Measurements from ENCODE around the gene PGK2.

Gene PGK2

DNA sequence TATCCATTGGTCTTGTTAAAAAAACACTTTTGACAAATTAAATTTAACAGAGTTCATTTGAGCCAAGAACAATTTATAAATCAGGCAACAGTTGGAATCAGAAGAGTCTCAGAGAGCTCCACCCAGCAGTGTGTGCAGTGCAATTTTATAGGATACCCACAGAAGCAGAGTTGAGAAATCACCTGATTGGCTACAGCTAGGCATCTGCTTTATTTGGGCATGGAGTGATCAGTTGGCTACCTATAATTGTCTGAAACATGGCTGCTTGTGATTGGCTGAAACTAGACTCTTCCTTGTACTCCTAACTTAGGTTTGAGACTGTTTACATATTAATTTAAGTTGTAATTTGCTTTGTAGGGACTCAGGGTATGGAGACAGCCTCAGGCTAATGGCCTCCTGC lies 12.0 kb downstream of the PGK2 start:
- Histone ChIP-seq H3K9ac (no peak overlapping the region), H3K9me3 (ENCODE audit: control insufficient read depth, low read length) (no peaks in the 10 kb centered on the region), H3K4me2 (ENCODE audit: low read length) (no peak overlapping the region), H3K4me1 (no peaks in the 10 kb centered on the region), H3K36me3 (ENCODE audit: control insufficient read depth, insufficient read depth, low read length) (no peaks in the 10 kb centered on the region), H2AFZ (no peak overlapping the region), H3K27me3 (ENCODE audit: control insufficient read depth, insufficient read depth, low read length) (no peaks in the 10 kb centered on the region), H3K4me3 (ENCODE audit: low read depth, low read length) (no peak overlapping the region), H3K79me2 (no peaks in the 10 kb centered on the region), H3K27ac (no peak overlapping the region)
- TF ChIP-seq, protein P1, sequence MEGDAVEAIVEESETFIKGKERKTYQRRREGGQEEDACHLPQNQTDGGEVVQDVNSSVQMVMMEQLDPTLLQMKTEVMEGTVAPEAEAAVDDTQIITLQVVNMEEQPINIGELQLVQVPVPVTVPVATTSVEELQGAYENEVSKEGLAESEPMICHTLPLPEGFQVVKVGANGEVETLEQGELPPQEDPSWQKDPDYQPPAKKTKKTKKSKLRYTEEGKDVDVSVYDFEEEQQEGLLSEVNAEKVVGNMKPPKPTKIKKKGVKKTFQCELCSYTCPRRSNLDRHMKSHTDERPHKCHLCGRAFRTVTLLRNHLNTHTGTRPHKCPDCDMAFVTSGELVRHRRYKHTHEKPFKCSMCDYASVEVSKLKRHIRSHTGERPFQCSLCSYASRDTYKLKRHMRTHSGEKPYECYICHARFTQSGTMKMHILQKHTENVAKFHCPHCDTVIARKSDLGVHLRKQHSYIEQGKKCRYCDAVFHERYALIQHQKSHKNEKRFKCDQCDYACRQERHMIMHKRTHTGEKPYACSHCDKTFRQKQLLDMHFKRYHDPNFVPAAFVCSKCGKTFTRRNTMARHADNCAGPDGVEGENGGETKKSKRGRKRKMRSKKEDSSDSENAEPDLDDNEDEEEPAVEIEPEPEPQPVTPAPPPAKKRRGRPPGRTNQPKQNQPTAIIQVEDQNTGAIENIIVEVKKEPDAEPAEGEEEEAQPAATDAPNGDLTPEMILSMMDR (IDR thresholded peaks at IDR 0.05) = no peak

DNA sequence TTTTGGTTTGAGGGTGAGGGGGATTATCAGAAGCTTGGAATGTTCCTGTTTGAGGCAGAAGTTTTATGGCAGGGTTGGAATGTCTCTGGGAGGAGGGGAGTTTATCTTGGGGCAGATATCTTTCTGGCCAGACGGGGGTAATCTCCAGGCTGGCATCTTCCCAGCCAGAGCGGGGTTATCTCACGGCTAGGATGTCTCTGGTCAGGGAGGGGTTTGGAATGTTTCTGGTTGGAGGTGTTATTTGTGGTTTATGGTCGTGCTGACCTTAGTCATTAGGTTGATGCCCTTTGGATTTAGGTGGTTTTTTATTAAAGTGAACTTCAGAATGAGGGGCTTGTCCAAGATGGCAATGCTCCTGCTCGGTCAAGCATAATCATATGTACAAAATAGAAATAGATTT lies 14.8 kb downstream of the PGK2 start:
- no peak overlapping the region for H3K9ac ChIP-seq
- no peaks in the 10 kb centered on the region for H3K4me1 ChIP-seq
- H3K4me2 ChIP-seq (ENCODE audit: low read length) = no peak overlapping the region
- H3K36me3 ChIP-seq (ENCODE audit: control insufficient read depth, insufficient read depth, low read length) = no peaks in the 10 kb centered on the region
- no peaks in the 10 kb centered on the region for H3K9me3 ChIP-seq (ENCODE audit: control insufficient read depth, low read length)
- H3K4me3 ChIP-seq (ENCODE audit: low read depth, low read length) = no peak overlapping the region
- H3K79me2 ChIP-seq = no peaks in the 10 kb centered on the region
- TF ChIP-seq, protein P1 (IDR thresholded peaks at IDR 0.05) = no peak
- no peak overlapping the region for H2AFZ ChIP-seq
- no peaks in the 10 kb centered on the region for H3K27me3 ChIP-seq (ENCODE audit: control insufficient read depth, insufficient read depth, low read length)
- no peak overlapping the region for H3K27ac ChIP-seq

DNA sequence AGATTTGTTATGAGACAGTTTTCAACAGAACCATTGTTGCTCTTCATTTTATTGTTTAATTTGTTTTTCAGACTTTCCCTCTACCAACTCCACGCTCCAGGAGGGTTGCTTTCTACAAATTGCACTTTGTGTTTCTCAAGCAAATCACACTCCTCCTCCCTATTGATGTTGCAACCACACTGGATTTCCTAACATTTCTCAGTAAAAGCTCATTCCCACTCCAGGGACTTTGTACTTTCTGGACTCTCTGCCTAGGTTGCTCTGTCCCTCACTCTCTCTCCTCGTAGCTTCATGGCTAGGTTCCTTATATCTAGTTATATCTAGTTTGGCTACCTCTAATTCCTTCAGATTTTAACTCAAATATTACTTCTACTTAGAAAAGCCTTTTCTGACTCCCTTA lies 20.3 kb downstream of the PGK2 start:
- Histone ChIP-seq H3K4me3 (ENCODE audit: low read depth, low read length) (no peak overlapping the region), H2AFZ (no peak overlapping the region), H3K4me1 (no peaks in the 10 kb centered on the region), H3K4me2 (ENCODE audit: low read length) (no peak overlapping the region), H3K36me3 (ENCODE audit: control insufficient read depth, insufficient read depth, low read length) (no peaks in the 10 kb centered on the region), H3K9ac (no peak overlapping the region), H3K27ac (no peak overlapping the region), H3K27me3 (ENCODE audit: control insufficient read depth, insufficient read depth, low read length) (no peaks in the 10 kb centered on the region), H3K9me3 (ENCODE audit: control insufficient read depth, low read length) (no peaks in the 10 kb centered on the region), H3K79me2 (no peaks in the 10 kb centered on the region)
- TF ChIP-seq, protein P1 (IDR thresholded peaks at IDR 0.05) = no peak

DNA sequence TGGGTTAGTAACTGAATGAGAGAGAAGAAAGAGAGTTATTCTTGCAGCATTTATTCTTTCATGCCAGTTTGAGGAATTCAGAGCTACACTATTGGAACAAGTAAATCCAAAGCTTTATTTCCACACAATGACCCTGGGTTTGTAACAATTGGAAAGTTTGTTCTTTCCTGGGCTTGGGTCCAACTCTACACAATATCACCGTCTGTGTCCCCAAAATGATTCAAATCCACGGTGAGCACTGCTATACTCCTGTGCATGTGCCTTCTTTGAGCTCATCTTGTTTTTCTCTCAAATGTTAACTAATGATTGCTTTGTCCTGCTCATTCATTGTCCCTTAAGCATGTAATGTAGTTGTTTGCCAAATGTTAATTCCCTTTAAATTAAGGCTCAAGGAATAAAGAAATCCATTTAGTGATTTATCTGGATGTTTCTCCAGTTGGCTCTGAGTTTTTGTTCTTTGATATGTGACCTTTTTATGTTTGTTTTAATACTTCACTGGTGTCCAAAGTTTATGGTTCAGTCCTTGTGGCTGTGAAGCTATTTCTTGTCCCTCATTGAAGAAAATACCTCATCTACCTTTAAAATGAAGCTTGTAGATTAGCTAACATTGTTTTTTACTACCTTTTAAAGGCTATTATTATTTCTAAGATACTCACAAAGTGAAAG lies 22.4 kb downstream of the PGK2 start:
- no peak overlapping the region for H3K9ac ChIP-seq
- H3K27me3 ChIP-seq (ENCODE audit: control insufficient read depth, insufficient read depth, low read length) = no peaks in the 10 kb centered on the region
- H2AFZ ChIP-seq = no peak overlapping the region
- no peaks in the 10 kb centered on the region for H3K79me2 ChIP-seq
- no peaks in the 10 kb centered on the region for H3K9me3 ChIP-seq (ENCODE audit: control insufficient read depth, low read length)
- H3K27ac ChIP-seq = no peak overlapping the region
- no peaks in the 10 kb centered on the region for H3K36me3 ChIP-seq (ENCODE audit: control insufficient read depth, insufficient read depth, low read length)
- no peak overlapping the region for H3K4me3 ChIP-seq (ENCODE audit: low read depth, low read length)
- no peak overlapping the region for H3K4me2 ChIP-seq (ENCODE audit: low read length)
- H3K4me1 ChIP-seq = no peaks in the 10 kb centered on the region
- TF ChIP-seq, protein P1 (IDR thresholded peaks at IDR 0.05) = no peak

DNA sequence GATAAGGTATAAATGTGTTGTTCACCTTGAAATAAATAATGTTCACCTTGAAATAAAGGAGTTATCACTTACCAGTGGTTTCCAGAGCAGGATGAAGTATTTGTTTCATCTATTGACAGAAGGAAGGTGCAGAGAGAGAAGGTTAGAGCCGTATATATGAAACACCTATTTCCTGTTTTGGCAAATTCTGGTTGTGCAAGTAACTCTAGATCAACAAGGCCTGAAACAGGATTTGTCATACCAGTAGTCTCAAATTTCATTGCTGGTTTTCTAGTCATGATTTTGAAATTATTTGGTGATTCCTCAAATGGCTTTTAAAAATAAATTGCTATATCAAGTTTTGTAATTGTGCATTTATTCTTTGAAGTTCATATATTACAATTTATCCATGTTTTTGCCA lies 42.8 kb downstream of the PGK2 start, which contains the start of gene CRISP3:
TSS of gene CRISP3 (minus strand) at position 130 of the 400 bp plus-strand sequence. CDS start at position 109, 21 bp downstream.
- Histone ChIP-seq H3K9me3 (ENCODE audit: control insufficient read depth, low read length) (no peaks in the 10 kb centered on the region), H3K27me3 (ENCODE audit: control insufficient read depth, insufficient read depth, low read length) (no peaks in the 10 kb centered on the region), H3K36me3 (ENCODE audit: control insufficient read depth, insufficient read depth, low read length) (no peaks in the 10 kb centered on the region), H3K79me2 (no peaks in the 10 kb centered on the region), H3K27ac (no peak within 1 kb of the TSS), H2AFZ (no peak within 1 kb of the TSS), H3K4me2 (ENCODE audit: low read length) (no peak within 1 kb of the TSS), H3K4me1 (no peaks in the 10 kb centered on the region), H3K9ac (no peak within 1 kb of the TSS), H3K4me3 (ENCODE audit: low read depth, low read length) (no peak within 1 kb of the TSS)
- TF ChIP-seq, protein P1 (IDR thresholded peaks at IDR 0.05) = no peak

Measured in parathyroid adenoma (tissue), 2 donors.